ENCODE data around the gene POPDC2.

DNA sequence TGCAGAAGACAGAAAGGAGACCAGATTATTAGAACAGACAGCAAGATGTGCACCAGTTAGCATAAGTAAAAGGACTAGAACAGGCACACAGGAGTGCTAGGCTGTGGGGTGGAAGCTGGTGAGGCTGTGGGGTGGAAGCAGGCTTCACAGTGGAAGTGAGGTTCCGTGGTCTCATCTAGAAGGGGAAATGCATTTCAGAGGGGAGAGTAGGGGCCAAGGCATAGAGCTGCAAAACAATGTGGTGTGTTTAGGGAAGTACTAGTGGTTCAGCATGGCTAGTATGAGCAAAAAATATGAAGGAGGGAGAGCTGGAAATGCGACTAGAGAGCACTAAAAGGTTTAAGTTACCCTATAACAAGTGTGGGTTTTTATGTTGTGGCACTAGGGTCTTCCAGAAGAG is 6.5 kb downstream of the POPDC2 start:
- no peak for TF ChIP-seq ZNF317 (CRISPR knock-in tag; IDR thresholded peaks at IDR 0.05; ENCODE audit: borderline replicate concordance, low read depth)
- TF ChIP-seq, protein P1, sequence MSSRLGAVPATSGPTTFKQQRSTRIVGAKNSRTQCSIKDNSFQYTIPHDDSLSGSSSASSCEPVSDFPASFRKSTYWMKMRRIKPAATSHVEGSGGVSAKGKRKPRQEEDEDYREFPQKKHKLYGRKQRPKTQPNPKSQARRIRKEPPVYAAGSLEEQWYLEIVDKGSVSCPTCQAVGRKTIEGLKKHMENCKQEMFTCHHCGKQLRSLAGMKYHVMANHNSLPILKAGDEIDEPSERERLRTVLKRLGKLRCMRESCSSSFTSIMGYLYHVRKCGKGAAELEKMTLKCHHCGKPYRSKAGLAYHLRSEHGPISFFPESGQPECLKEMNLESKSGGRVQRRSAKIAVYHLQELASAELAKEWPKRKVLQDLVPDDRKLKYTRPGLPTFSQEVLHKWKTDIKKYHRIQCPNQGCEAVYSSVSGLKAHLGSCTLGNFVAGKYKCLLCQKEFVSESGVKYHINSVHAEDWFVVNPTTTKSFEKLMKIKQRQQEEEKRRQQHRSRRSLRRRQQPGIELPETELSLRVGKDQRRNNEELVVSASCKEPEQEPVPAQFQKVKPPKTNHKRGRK (CRISPR knock-in tag; IDR thresholded peaks at IDR 0.05; ENCODE audit: borderline replicate concordance), result no peak
- no peak for TF ChIP-seq ARID4B (CRISPR knock-in tag; IDR thresholded peaks at IDR 0.05; ENCODE audit: borderline replicate concordance)
- TF ChIP-seq SP1 (CRISPR knock-in tag; conservative IDR thresholded peaks at IDR 0.05), result no peak
- TF ChIP-seq, protein P2, sequence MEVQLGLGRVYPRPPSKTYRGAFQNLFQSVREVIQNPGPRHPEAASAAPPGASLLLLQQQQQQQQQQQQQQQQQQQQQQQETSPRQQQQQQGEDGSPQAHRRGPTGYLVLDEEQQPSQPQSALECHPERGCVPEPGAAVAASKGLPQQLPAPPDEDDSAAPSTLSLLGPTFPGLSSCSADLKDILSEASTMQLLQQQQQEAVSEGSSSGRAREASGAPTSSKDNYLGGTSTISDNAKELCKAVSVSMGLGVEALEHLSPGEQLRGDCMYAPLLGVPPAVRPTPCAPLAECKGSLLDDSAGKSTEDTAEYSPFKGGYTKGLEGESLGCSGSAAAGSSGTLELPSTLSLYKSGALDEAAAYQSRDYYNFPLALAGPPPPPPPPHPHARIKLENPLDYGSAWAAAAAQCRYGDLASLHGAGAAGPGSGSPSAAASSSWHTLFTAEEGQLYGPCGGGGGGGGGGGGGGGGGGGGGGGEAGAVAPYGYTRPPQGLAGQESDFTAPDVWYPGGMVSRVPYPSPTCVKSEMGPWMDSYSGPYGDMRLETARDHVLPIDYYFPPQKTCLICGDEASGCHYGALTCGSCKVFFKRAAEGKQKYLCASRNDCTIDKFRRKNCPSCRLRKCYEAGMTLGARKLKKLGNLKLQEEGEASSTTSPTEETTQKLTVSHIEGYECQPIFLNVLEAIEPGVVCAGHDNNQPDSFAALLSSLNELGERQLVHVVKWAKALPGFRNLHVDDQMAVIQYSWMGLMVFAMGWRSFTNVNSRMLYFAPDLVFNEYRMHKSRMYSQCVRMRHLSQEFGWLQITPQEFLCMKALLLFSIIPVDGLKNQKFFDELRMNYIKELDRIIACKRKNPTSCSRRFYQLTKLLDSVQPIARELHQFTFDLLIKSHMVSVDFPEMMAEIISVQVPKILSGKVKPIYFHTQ (CRISPR knock-in tag; IDR thresholded peaks at IDR 0.05), result no peak
- TF ChIP-seq JUN (CRISPR knock-in tag; IDR thresholded peaks at IDR 0.05), result no peak
- TF ChIP-seq CTCF (IDR thresholded peaks at IDR 0.05), result no peak
- TF ChIP-seq CREB1 (CRISPR knock-in tag; IDR thresholded peaks at IDR 0.05), result no peak
- TF ChIP-seq TEAD1 (CRISPR knock-in tag; IDR thresholded peaks at IDR 0.05), result no peak
- TF ChIP-seq NFYB (CRISPR knock-in tag; conservative IDR thresholded peaks at IDR 0.05; ENCODE audit: low read depth), result no peak
- no peak for TF ChIP-seq USF2 (CRISPR knock-in tag; IDR thresholded peaks at IDR 0.05)
